Measurements from ENCODE around the gene TCL1A.

TCL1A gene

GRCh38 chr14:95675486-95675885 lies 38.4 kb downstream of the TCL1A start:
- Histone ChIP-seq H3K79me2 (ENCODE audit: insufficient read depth, low read length) (no peaks in the 10 kb centered on the region), H3K4me1 (ENCODE audit: insufficient read depth, low read length) (no peaks in the 10 kb centered on the region), H2AFZ (ENCODE audit: low read depth, low read length) (no peak overlapping the region), H3K36me3 (ENCODE audit: insufficient read depth, low read length) (no peaks in the 10 kb centered on the region), H3K9me3 (ENCODE audit: insufficient read depth, low read length, severe bottlenecking) (no peaks in the 10 kb centered on the region), H4K20me1 (ENCODE audit: insufficient read depth, low read length) (no peaks in the 10 kb centered on the region), H3K4me2 (ENCODE audit: insufficient read depth, low read length) (no peak overlapping the region), H3K4me3 (ENCODE audit: low read depth in 1 of 2, low read length in 2 of 2) (no peak overlapping the region), H3K9ac (ENCODE audit: low read depth, low read length) (no peak overlapping the region), H3K27ac (ENCODE audit: low read length) (no peak overlapping the region), H3K27me3 (ENCODE audit: insufficient read depth, low read length, poor library complexity) (no peaks in the 10 kb centered on the region)
- DNase-seq (no peak), ATAC-seq (ENCODE audit: insufficient read depth, low read depth) (no peak)
- TF ChIP-seq EZH2 (IDR thresholded peaks at IDR 0.05; ENCODE audit: borderline replicate concordance, low read depth, low read length, severe bottlenecking) (no peak), CTCF (IDR thresholded peaks at IDR 0.05; ENCODE audit: borderline replicate concordance, extremely low read depth, low read length, poor library complexity, severe bottlenecking) (no peak)

- no peak for ATAC-seq (ENCODE audit: insufficient read depth, low read depth)
- H3K27me3 ChIP-seq (ENCODE audit: insufficient read depth, low read length, poor library complexity): no peaks in the 10 kb centered on the region
- no peaks in the 10 kb centered on the region for H3K36me3 ChIP-seq (ENCODE audit: insufficient read depth, low read length)
- no peaks in the 10 kb centered on the region for H3K9me3 ChIP-seq (ENCODE audit: insufficient read depth, low read length, severe bottlenecking)
- no peak overlapping the region for H3K4me3 ChIP-seq (ENCODE audit: low read depth in 1 of 2, low read length in 2 of 2)
- DNase-seq: no peak
- no peak overlapping the region for H3K9ac ChIP-seq (ENCODE audit: low read depth, low read length)
- H3K4me1 ChIP-seq (ENCODE audit: insufficient read depth, low read length): no peaks in the 10 kb centered on the region
- H4K20me1 ChIP-seq (ENCODE audit: insufficient read depth, low read length): no peaks in the 10 kb centered on the region
- TF ChIP-seq EZH2 (IDR thresholded peaks at IDR 0.05; ENCODE audit: borderline replicate concordance, low read depth, low read length, severe bottlenecking) (no peak), CTCF (IDR thresholded peaks at IDR 0.05; ENCODE audit: borderline replicate concordance, extremely low read depth, low read length, poor library complexity, severe bottlenecking) (no peak)
- H3K79me2 ChIP-seq (ENCODE audit: insufficient read depth, low read length): no peaks in the 10 kb centered on the region
- no peak overlapping the region for H3K27ac ChIP-seq (ENCODE audit: low read length)
- H2AFZ ChIP-seq (ENCODE audit: low read depth, low read length): no peak overlapping the region
- no peak overlapping the region for H3K4me2 ChIP-seq (ENCODE audit: insufficient read depth, low read length)
Observed at GRCh38 chr14:95674613-95675012, 39.3 kb downstream of the TCL1A start.

GRCh38 chr14:95668235-95668772 lies 45.6 kb downstream of the TCL1A start:
- Histone ChIP-seq H3K27me3 (ENCODE audit: insufficient read depth, low read length, poor library complexity) (no peaks in the 10 kb centered on the region), H3K9me3 (ENCODE audit: insufficient read depth, low read length, severe bottlenecking) (no peaks in the 10 kb centered on the region), H3K79me2 (ENCODE audit: insufficient read depth, low read length) (no peaks in the 10 kb centered on the region), H3K9ac (ENCODE audit: low read depth, low read length) (no peak overlapping the region), H3K4me3 (ENCODE audit: low read depth in 1 of 2, low read length in 2 of 2) (no peak overlapping the region), H2AFZ (ENCODE audit: low read depth, low read length) (no peak overlapping the region), H3K4me1 (ENCODE audit: insufficient read depth, low read length) (no peaks in the 10 kb centered on the region), H4K20me1 (ENCODE audit: insufficient read depth, low read length) (no peaks in the 10 kb centered on the region), H3K27ac (ENCODE audit: low read length) (no peak overlapping the region), H3K4me2 (ENCODE audit: insufficient read depth, low read length) (no peak overlapping the region), H3K36me3 (ENCODE audit: insufficient read depth, low read length) (no peaks in the 10 kb centered on the region)
- ATAC-seq (ENCODE audit: insufficient read depth, low read depth): no peak
- TF ChIP-seq EZH2 (IDR thresholded peaks at IDR 0.05; ENCODE audit: borderline replicate concordance, low read depth, low read length, severe bottlenecking): no peak
- DNase-seq: no peak

- no peaks in the 10 kb centered on the region for H3K79me2 ChIP-seq (ENCODE audit: insufficient read depth, low read length)
- DNase-seq (peak; percentile 59), ATAC-seq (ENCODE audit: insufficient read depth, low read depth) (peak; percentile 89)
- H3K4me1 ChIP-seq (ENCODE audit: insufficient read depth, low read length): no peaks in the 10 kb centered on the region
- TF ChIP-seq CTCF (IDR thresholded peaks at IDR 0.05; ENCODE audit: borderline replicate concordance, extremely low read depth, low read length, poor library complexity, severe bottlenecking): no peak
- TF ChIP-seq EZH2 (IDR thresholded peaks at IDR 0.05; ENCODE audit: borderline replicate concordance, low read depth, low read length, severe bottlenecking): no peak
- no peaks in the 10 kb centered on the region for H4K20me1 ChIP-seq (ENCODE audit: insufficient read depth, low read length)
- H3K27ac ChIP-seq (ENCODE audit: low read length): no peak overlapping the region
- no peaks in the 10 kb centered on the region for H3K9me3 ChIP-seq (ENCODE audit: insufficient read depth, low read length, severe bottlenecking)
- no peak overlapping the region for H3K4me3 ChIP-seq (ENCODE audit: low read depth in 1 of 2, low read length in 2 of 2)
- H3K4me2 ChIP-seq (ENCODE audit: insufficient read depth, low read length): no peak overlapping the region
- H2AFZ ChIP-seq (ENCODE audit: low read depth, low read length): no peak overlapping the region
- no peak overlapping the region for H3K9ac ChIP-seq (ENCODE audit: low read depth, low read length)
- no peaks in the 10 kb centered on the region for H3K36me3 ChIP-seq (ENCODE audit: insufficient read depth, low read length)
- no peaks in the 10 kb centered on the region for H3K27me3 ChIP-seq (ENCODE audit: insufficient read depth, low read length, poor library complexity)
Observed at GRCh38 chr14:95667249-95667693, 46.7 kb downstream of the TCL1A start.
